GM18951 (cell line): ENCODE measurements around the gene MICU1.

ENCODE experiments used
- POLR2A ChIP-seq: IDR thresholded peaks from 4 replicates; pipeline ENCODE4 v1.6.1; 2011; ENCODE audit warnings: mild to moderate bottlenecking; ENCODE audit not compliant: insufficient read length, insufficient read depth; ENCODE audit errors: extremely low read depth
- in situ Hi-C: fragments of 300-500 bp; cut with MboI; formaldehyde crosslinking; loops from one replicate; pipeline ENCODE4 v1.12.0; 2022; ENCODE audit warnings: low sequenced_read_pairs, mixed read lengths, inconsistent platforms; ENCODE audit not compliant: unreplicated experiment

MICU1 gene

GRCh38 chr10:72386916-72387586 lies 238.8 kb downstream of the MICU1 start:
- no peak for TF ChIP-seq POLR2A
- in situ Hi-C loops, result loop anchor here (25.0 kb wide), 1 partner anchor 775 kb away; the partner anchor contains the start of genes ECD and FAM149B1

GRCh38 chr10:72385724-72386123 lies 240.2 kb downstream of the MICU1 start:
- no peak for TF ChIP-seq POLR2A
- in situ Hi-C loops, result loop anchor here (25.0 kb wide), 1 partner anchor 777 kb away; the partner anchor contains the start of genes ECD and FAM149B1

GRCh38 chr10:72384982-72385381 lies 240.9 kb downstream of the MICU1 start:
- in situ Hi-C loops, result loop anchor here (25.0 kb wide), 1 partner anchor 777 kb away; the partner anchor contains the start of genes ECD and FAM149B1

GRCh38 chr10:72379776-72380175 lies 246.1 kb downstream of the MICU1 start:
- TF ChIP-seq POLR2A, result no peak
- in situ Hi-C loops, result loop anchor here (25.0 kb wide), 1 partner anchor 783 kb away; the partner anchor contains the start of genes ECD and FAM149B1

- in situ Hi-C loops, result loop anchor here (25.0 kb wide), 1 partner anchor 783 kb away; the partner anchor contains the start of genes ECD and FAM149B1
- no peak for TF ChIP-seq POLR2A
Observed at GRCh38 chr10:72379062-72379461, 246.8 kb downstream of the MICU1 start.

- TF ChIP-seq POLR2A, result no peak
- in situ Hi-C loops, result loop anchor here (25.0 kb wide), 1 partner anchor 787 kb away; the partner anchor contains the start of genes ECD and FAM149B1
Observed at GRCh38 chr10:72375585-72375984, 250.3 kb downstream of the MICU1 start.

- in situ Hi-C loops, result loop anchor here (25.0 kb wide), 1 partner anchor 787 kb away; the partner anchor contains the start of genes ECD and FAM149B1
- no peak for TF ChIP-seq POLR2A
Observed at GRCh38 chr10:72375173-72375572, 250.7 kb downstream of the MICU1 start.

GRCh38 chr10:72370201-72370722 lies 255.6 kb downstream of the MICU1 start:
- TF ChIP-seq POLR2A, result no peak
- in situ Hi-C loops, result no loop called here

GRCh38 chr10:72367301-72367960 lies 258.4 kb downstream of the MICU1 start:
- no peak for TF ChIP-seq POLR2A
- in situ Hi-C loops, result loop anchor here (10.0 kb wide), 1 partner anchor 507 kb away; no protein-coding TSS in a partner anchor

GRCh38 chr10:72365106-72365895 lies 260.6 kb downstream of the MICU1 start:
- in situ Hi-C loops, result loop anchor here (10.0 kb wide), 1 partner anchor 510 kb away; no protein-coding TSS in a partner anchor
- no peak for TF ChIP-seq POLR2A

- in situ Hi-C loops, result loop anchor here (5.0 to 10.0 kb wide), 2 partner anchors 468 to 510 kb away; no protein-coding TSS in a partner anchor
- TF ChIP-seq POLR2A, result peak; percentile 62
Observed at GRCh38 chr10:72364239-72364777, 261.6 kb downstream of the MICU1 start.

- in situ Hi-C loops, result no loop called here
- TF ChIP-seq POLR2A, result no peak
Observed at GRCh38 chr10:72356987-72357386, 268.9 kb downstream of the MICU1 start.
